A549 treated with dexamethasone at 1 μM for 4 hours (cell line): ENCODE measurements around the gene GUCA1A. TPM values are rescaled to one million over a fixed set of nuclear protein-coding genes. Genes with fewer than 3 reads are reported as not detected.

Source experiments
- total RNA-seq: library from RNA; stranded (reverse); fragments of 200-300 nt; extraction: Qiagen RNA extraction; gene quantifications from 5 replicates; pipeline ENCODE4 v1.2.3, GENCODE V29; 2022

The GUCA1A gene
- total RNA-seq, result not detected in 5 replicates

DNA sequence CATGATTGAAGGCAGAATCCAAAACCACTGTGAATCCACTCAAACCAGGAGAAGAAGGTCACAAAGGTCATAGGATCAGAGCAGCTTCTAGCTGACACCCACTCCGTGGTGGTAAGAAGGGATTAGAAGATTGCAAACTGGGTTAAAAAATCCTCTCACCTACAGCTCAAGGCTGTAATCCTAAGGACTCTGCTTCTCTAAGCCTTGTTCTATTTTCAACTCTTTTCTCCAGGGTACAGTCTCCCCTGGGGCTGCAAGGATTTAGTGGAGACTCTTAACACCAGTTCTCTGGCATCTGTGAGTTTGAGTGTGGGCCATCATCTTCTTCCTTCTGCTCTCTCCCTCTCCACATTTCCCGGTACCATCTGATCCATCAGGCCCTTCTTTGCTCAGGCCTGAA is at the start of gene GUCA1A:
TSS of gene GUCA1A (plus strand) at position 264 of the 400 bp plus-strand sequence. CDS start 250 bp downstream, outside the sequence.

DNA sequence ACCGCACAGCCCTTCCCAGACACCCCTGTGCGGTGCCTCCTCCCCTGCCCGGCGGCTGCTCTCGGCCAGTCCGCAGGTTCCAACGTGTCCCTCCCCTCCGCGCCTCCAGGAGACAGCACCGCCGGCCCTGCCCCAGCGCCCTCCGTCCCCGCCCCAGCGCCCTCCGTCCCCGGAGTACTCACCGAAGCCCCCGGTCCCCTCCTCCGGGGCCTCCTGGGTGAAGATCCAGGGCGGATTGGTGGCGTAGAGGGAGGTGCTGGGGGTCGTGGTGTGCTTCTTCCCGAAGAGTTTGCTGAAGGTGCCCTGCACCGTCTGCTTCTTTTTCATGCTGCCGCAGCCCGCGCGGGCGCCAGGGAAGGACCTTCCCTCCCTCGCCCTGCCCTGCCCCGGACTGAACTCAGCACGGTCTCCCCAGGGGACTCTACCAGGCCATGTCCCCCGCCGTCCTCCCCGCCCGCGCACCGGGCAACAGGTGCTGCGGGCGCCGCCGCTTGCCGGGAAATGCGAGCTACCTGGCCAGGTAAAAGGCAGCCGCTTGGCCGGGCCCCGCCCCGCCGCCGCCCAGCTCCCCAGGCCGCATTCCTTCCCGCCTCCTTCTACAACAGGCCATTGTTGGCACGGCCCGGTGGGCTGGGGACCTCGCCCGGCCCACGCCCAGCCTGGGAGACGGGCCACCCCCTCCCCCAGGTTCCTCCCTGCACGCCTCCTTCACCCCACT is 30.9 kb upstream of the GUCA1A start, which contains the start of gene C6orf132:
TSS of gene C6orf132 (minus strand) at position 503 of the 718 bp plus-strand sequence. CDS start at position 327, 176 bp downstream.

DNA sequence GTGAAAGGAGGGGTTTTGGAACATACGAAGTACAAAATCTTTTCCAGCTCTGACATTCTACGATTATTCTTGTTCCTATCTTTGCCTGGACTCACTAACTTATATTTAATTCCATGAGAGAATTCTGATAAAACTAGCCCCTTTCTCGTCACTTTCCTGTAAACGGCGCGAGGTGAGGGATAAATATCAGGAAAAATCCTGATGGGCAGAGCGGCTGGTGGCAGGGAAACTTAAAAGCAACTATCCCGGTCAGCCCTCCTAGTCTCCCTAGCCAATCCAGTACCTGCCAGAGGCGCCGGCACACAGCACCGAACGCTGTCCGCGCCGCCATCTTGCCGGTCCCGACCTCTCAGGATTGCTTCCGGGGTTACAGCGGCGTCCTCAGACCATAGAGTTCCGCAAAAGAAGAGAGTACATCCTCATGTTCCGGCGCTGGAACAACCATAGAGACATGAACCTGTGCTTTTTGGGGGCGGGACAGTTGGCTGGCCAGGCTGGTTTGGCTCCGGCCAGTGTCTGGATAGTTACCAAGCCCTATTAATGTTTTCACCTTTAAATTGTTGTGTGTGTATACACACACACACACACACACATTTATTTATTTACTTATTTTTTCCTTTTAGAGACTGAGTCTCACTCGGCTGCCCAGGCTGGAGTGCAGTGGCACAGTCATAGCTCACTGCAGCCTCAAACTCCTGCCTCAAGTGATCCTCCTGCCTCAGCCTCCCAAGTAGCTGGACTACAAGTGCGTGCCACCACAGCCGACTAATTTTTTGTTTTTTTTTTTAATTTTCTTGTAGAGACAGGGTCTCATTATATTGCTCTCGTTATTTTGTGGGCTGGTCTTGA is 44.6 kb downstream of the GUCA1A start, which contains the start of gene MRPS10:
TSS of gene MRPS10 (minus strand) at position 343 of the 849 bp plus-strand sequence. CDS start at position 331, 12 bp downstream.

Other genes starting within 250 kb of the GUCA1A start
- 108 to 154 TPM (median 139 TPM) in 5 replicates for gene CCND3, start 231.6 kb upstream of the GUCA1A start, total RNA-seq
- 9.6 to 15.2 TPM (median 14.3 TPM) in 5 replicates for gene TAF8, start 122.8 kb upstream of the GUCA1A start, total RNA-seq
- gene C6orf132, start 30.7 kb upstream of the GUCA1A start, total RNA-seq, result 2.8 to 5.1 TPM (median 4.0 TPM) in 5 replicates
- gene GUCA1B, start 21.6 kb downstream of the GUCA1A start, total RNA-seq, result 0.23 to 0.46 TPM (median 0.40 TPM) in 5 replicates
- gene MRPS10, start 44.5 kb downstream of the GUCA1A start, total RNA-seq, result 32.3 to 39.3 TPM (median 36.2 TPM) in 5 replicates